Fibroblast of skin of right biceps (primary cell): ENCODE data around the gene WWOX.
"Not testable (repeated sequence)": the region's sequence is repeated elsewhere in the genome, so short reads cannot be mapped to it uniquely, and the experiment has no call there.

Experiments used
- DNase-seq: peaks from one replicate; pipeline ENCODE4 v3.0.0-alpha.2; 2013

The WWOX gene

GRCh38 chr16:78594191-78594590 is 494.7 kb downstream of the WWOX start:
- no peak for DNase-seq

- DNase-seq: no peak
Observed at GRCh38 chr16:78596348-78596995, 497.0 kb downstream of the WWOX start.

- no peak for DNase-seq
Observed at GRCh38 chr16:78596996-78597422, 497.6 kb downstream of the WWOX start.

- no peak for DNase-seq
Observed at GRCh38 chr16:78597809-78598570, 498.5 kb downstream of the WWOX start.

- DNase-seq: no peak
Observed at GRCh38 chr16:78599271-78599670, 499.8 kb downstream of the WWOX start.

- DNase-seq: not testable (repeated sequence)
Observed at GRCh38 chr16:78604423-78605062, 505.1 kb downstream of the WWOX start.

- no peak for DNase-seq
Observed at GRCh38 chr16:78605548-78606101, 506.2 kb downstream of the WWOX start.

GRCh38 chr16:78606545-78606944 is 507.1 kb downstream of the WWOX start:
- no peak for DNase-seq

GRCh38 chr16:78607022-78607421 is 507.6 kb downstream of the WWOX start:
- no peak for DNase-seq

- DNase-seq: no peak
Observed at GRCh38 chr16:78607465-78607864, 508.0 kb downstream of the WWOX start.

- DNase-seq: no peak
Observed at GRCh38 chr16:78608305-78608776, 508.9 kb downstream of the WWOX start.

GRCh38 chr16:78609402-78610274 is 510.2 kb downstream of the WWOX start:
- DNase-seq: no peak

GRCh38 chr16:78611318-78611717 is 511.9 kb downstream of the WWOX start:
- no peak for DNase-seq

GRCh38 chr16:78619811-78620210 is 520.4 kb downstream of the WWOX start:
- no peak for DNase-seq

GRCh38 chr16:78620291-78620690 is 520.8 kb downstream of the WWOX start:
- DNase-seq: no peak

GRCh38 chr16:78623796-78624195 is 524.3 kb downstream of the WWOX start:
- DNase-seq: no peak

- DNase-seq: no peak
Observed at GRCh38 chr16:78624366-78624765, 524.9 kb downstream of the WWOX start.

GRCh38 chr16:78628461-78629045 is 529.1 kb downstream of the WWOX start:
- DNase-seq: peak; percentile 6

GRCh38 chr16:78629173-78629572 is 529.7 kb downstream of the WWOX start:
- DNase-seq: no peak

- no peak for DNase-seq
Observed at GRCh38 chr16:78630102-78630501, 530.6 kb downstream of the WWOX start.

- DNase-seq: no peak
Observed at GRCh38 chr16:78633551-78633950, 534.1 kb downstream of the WWOX start.

GRCh38 chr16:78635807-78636206 is 536.4 kb downstream of the WWOX start:
- DNase-seq: no peak
